RPMI8226 (cell line): Measurements from ENCODE around the gene RETN.

Experiments used
- DNase-seq: peaks from one replicate; pipeline ENCODE4 v3.0.0-alpha.2; 2015

The RETN gene

GRCh38 chr19:7638802-7639465, 29.9 kb upstream of the RETN start:
- DNase-seq = no peak

GRCh38 chr19:7639863-7640348, 28.9 kb upstream of the RETN start:
- no peak for DNase-seq

- DNase-seq = no peak
Observed at GRCh38 chr19:7640803-7641202, 28.0 kb upstream of the RETN start.

- DNase-seq = no peak
Observed at GRCh38 chr19:7641290-7642276, 27.3 kb upstream of the RETN start.

- DNase-seq = no peak
Observed at GRCh38 chr19:7642295-7643030, 26.4 kb upstream of the RETN start.

GRCh38 chr19:7643031-7643415, 25.8 kb upstream of the RETN start:
- no peak for DNase-seq

GRCh38 chr19:7643629-7644549, 25.0 kb upstream of the RETN start:
- DNase-seq = peak; percentile 27

GRCh38 chr19:7644550-7644877, 24.3 kb upstream of the RETN start:
- no peak for DNase-seq

GRCh38 chr19:7645163-7645562, 23.7 kb upstream of the RETN start:
- DNase-seq = no peak

GRCh38 chr19:7645656-7646425, 23.0 kb upstream of the RETN start:
- no peak for DNase-seq

GRCh38 chr19:7646426-7646700, 22.5 kb upstream of the RETN start:
- no peak for DNase-seq

- DNase-seq = no peak
Observed at GRCh38 chr19:7647156-7647555, 21.7 kb upstream of the RETN start.

GRCh38 chr19:7648265-7649014, 20.4 kb upstream of the RETN start:
- no peak for DNase-seq

- DNase-seq = no peak
Observed at GRCh38 chr19:7650148-7650547, 18.7 kb upstream of the RETN start.

GRCh38 chr19:7652061-7652641, 16.7 kb upstream of the RETN start:
- peak; percentile 86 for DNase-seq

GRCh38 chr19:7654401-7654800, 14.4 kb upstream of the RETN start:
- no peak for DNase-seq

- no peak for DNase-seq
Observed at GRCh38 chr19:7655581-7655980, 13.3 kb upstream of the RETN start.

- DNase-seq = peak; percentile 27
Observed at GRCh38 chr19:7657131-7657751, 11.6 kb upstream of the RETN start.

- peak; percentile 66 for DNase-seq
Observed at GRCh38 chr19:7658219-7658686, 10.6 kb upstream of the RETN start.
